GM23338 (cell line): ENCODE results near the gene KRT84. TPM values are rescaled to one million over a fixed set of nuclear protein-coding genes. Genes with fewer than 3 reads are reported as not detected.

ENCODE experiments used
- ATAC-seq: fragments of 200-7000 bp; cut with Tn5 transposase; 3 replicates; pipeline ENCODE4 v1.9.1; 2020
- DNase-seq: peaks from one replicate; pipeline ENCODE4 v3.0.0-alpha.2; 2015; ENCODE audit warnings: low spot score
- H2AFZ ChIP-seq: fragments of 200-600 bp; sonication (generic); 2 replicates; pipeline ENCODE4 v1.8.0; 2016; ENCODE audit warnings: antibody characterized with exemption, mild to moderate bottlenecking, moderate library complexity
- H3F3A ChIP-seq: fragments of 200-600 bp; sonication (generic); replicated peaks from 2 replicates; pipeline ENCODE4 v1.8.0; 2017; ENCODE audit warnings: antibody characterized with exemption, mixed run types, low read depth
- H3K27ac ChIP-seq: fragments of 200-600 bp; sonication (generic); 2 replicates; pipeline ENCODE4 v1.6.1; 2016; ENCODE audit warnings: low read depth
- H3K27me3 ChIP-seq: fragments of 200-600 bp; sonication (generic); 2 replicates; pipeline ENCODE4 v1.8.0; 2016; ENCODE audit warnings: mild to moderate bottlenecking, mixed run types, moderate library complexity; ENCODE audit not compliant: insufficient read depth
- H3K36me3 ChIP-seq: fragments of 200-600 bp; sonication (generic); 2 replicates; pipeline ENCODE4 v1.8.0; 2016; ENCODE audit warnings: mild to moderate bottlenecking; ENCODE audit not compliant: insufficient read depth
- H3K4me1 ChIP-seq: fragments of 200-600 bp; sonication (generic); 2 replicates; pipeline ENCODE4 v1.8.0; 2016; ENCODE audit warnings: mild to moderate bottlenecking, moderate library complexity; ENCODE audit not compliant: insufficient read depth
- H3K4me2 ChIP-seq: fragments of 200-600 bp; sonication (generic); 2 replicates; pipeline ENCODE4 v1.7.1; 2017; ENCODE audit warnings: mixed run types
- H3K4me3 ChIP-seq: fragments of 200-600 bp; sonication (generic); 2 replicates; pipeline ENCODE4 v1.6.1; 2016; ENCODE audit warnings: mixed run types
- H3K79me2 ChIP-seq: fragments of 200-600 bp; sonication (generic); replicated peaks from 2 replicates; pipeline ENCODE4 v1.8.0; 2017; ENCODE audit warnings: mild to moderate bottlenecking; ENCODE audit not compliant: insufficient read depth
- H3K9me2 ChIP-seq: fragments of 200-600 bp; sonication (generic); 2 replicates; pipeline ENCODE4 v1.8.0; 2017; ENCODE audit not compliant: insufficient read depth
- H4K20me1 ChIP-seq: fragments of 200-600 bp; sonication (generic); replicated peaks from 2 replicates; pipeline ENCODE4 v1.8.0; 2017; ENCODE audit warnings: mild to moderate bottlenecking; ENCODE audit not compliant: insufficient read depth
- H3K27ac Mint-ChIP-seq: 2 replicates; pipeline ENCODE4 v1.8.0; 2020; ENCODE audit warnings: inconsistent platforms, mild to moderate bottlenecking, moderate library complexity, mixed read lengths
- H3K27me3 Mint-ChIP-seq: 3 replicates; pipeline ENCODE4 v1.8.0; 2022; ENCODE audit warnings: low read depth, mild to moderate bottlenecking, moderate library complexity, mixed read lengths, inconsistent platforms; ENCODE audit not compliant: insufficient read depth, poor library complexity
- H3K36me3 Mint-ChIP-seq: 3 replicates; pipeline ENCODE4 v1.8.0; 2021; ENCODE audit warnings: low read depth, mild to moderate bottlenecking, inconsistent platforms, moderate library complexity, mixed read lengths
- H3K4me1 Mint-ChIP-seq: 3 replicates; pipeline ENCODE4 v1.8.0; 2020; ENCODE audit warnings: mild to moderate bottlenecking, inconsistent platforms, mixed read lengths
- H3K4me3 Mint-ChIP-seq: 3 replicates; pipeline ENCODE4 v1.8.0; 2021; ENCODE audit warnings: moderate library complexity, mild to moderate bottlenecking, inconsistent platforms, mixed read lengths
- H3K9me3 Mint-ChIP-seq: 3 replicates; pipeline ENCODE4 v1.8.0; 2020; ENCODE audit warnings: moderate library complexity, mild to moderate bottlenecking, inconsistent platforms, mixed read lengths
- CTCF ChIP-seq, 2 experiments: fragments of 200-600 bp in 1 of 2; sonication (generic) in 1 of 2; conservative IDR thresholded peaks; 2 replicates each; pipeline versions ENCODE4 v1.5.1 to v1.6.1; 2016 to 2017; ENCODE audit warnings: antibody characterized with exemption in 2 of 2, low read depth in 2 of 2, mild to moderate bottlenecking in 2 of 2, moderate library complexity in 1 of 2
- ETS1 ChIP-seq: IDR thresholded peaks from 2 replicates; pipeline ENCODE4 v1.6.1; 2016; ENCODE audit warnings: antibody characterized with exemption
- EZH2 ChIP-seq: fragments of 200-600 bp; sonication (generic); IDR thresholded peaks from one replicate; pipeline ENCODE4 v1.8.0; 2017; ENCODE audit warnings: antibody characterized with exemption, mild to moderate bottlenecking, low read depth; ENCODE audit not compliant: unreplicated experiment
- EZH2phosphoT487 ChIP-seq: fragments of 200-600 bp; sonication (generic); IDR thresholded peaks from one replicate; pipeline ENCODE4 v1.8.1; 2018; ENCODE audit warnings: antibody characterized with exemption; ENCODE audit not compliant: unreplicated experiment
- JUNB ChIP-seq: IDR thresholded peaks from one replicate; pipeline ENCODE4 v1.6.1; 2016; ENCODE audit warnings: antibody characterized with exemption; ENCODE audit not compliant: unreplicated experiment
- NANOG ChIP-seq: IDR thresholded peaks from 2 replicates; pipeline ENCODE4 v1.6.1; 2016; ENCODE audit warnings: antibody characterized with exemption, borderline replicate concordance
- REST ChIP-seq: IDR thresholded peaks from one replicate; pipeline ENCODE4 v1.6.1; 2018; ENCODE audit warnings: antibody characterized with exemption; ENCODE audit not compliant: unreplicated experiment
- STAT1 ChIP-seq: IDR thresholded peaks from one replicate; pipeline ENCODE4 v1.6.1; 2016; ENCODE audit warnings: antibody characterized with exemption; ENCODE audit not compliant: unreplicated experiment
- ZNF114 ChIP-seq: fragments of 250-450 bp; sonication (Bioruptor Pico); IDR thresholded peaks from 2 replicates; pipeline ENCODE4 v1.5.0; 2020; ENCODE audit warnings: mild to moderate bottlenecking, moderate library complexity
- ZNF331 ChIP-seq: fragments of 250-450 bp; sonication (Bioruptor Pico); IDR thresholded peaks from 2 replicates; pipeline ENCODE4 v1.5.0; 2020; ENCODE audit warnings: low read depth, mild to moderate bottlenecking, moderate library complexity
- ZNF462 ChIP-seq: fragments of 250-450 bp; sonication (Bioruptor Pico); IDR thresholded peaks from 2 replicates; pipeline ENCODE4 v1.5.0; 2020; ENCODE audit warnings: mild to moderate bottlenecking, moderate library complexity
- polyA plus RNA-seq: library from polyadenylated mRNA; unstranded; fragments of >200 nt; fragmentation: Nextera tagmentation; extraction: Ambion mirVana; gene quantifications from 2 replicates; pipeline ENCODE4 v1.2.1, GENCODE V29; 2016
- total RNA-seq: library from RNA; depleted of rRNA; stranded (reverse); fragments of >200 nt; shearing (Covaris generic); gene quantifications from 2 replicates; pipeline ENCODE4 v1.2.3, GENCODE V29; 2014

The KRT84 gene
- total and polyA plus RNA-seq, 2 experiments from 2014 or later = not detected

- TF ChIP-seq ZNF114 = no peak
- no peak for TF ChIP-seq EZH2phosphoT487
- TF ChIP-seq ETS1 = no peak
- TF ChIP-seq ZNF331 (CRISPR knock-in tag) = no peak
- TF ChIP-seq STAT1 = no peak
These were observed 32.3 kb upstream of the KRT84 start (continued) for GRCh38 chr12:52417740-52418139.

- Mint-ChIP-seq H3K27me3 (peaks cover 2% of the 10 kb centered on the region), H3K4me1 (peaks cover 4% of the 10 kb centered on the region; the same call in 1 of the 3 replicates)
- ATAC-seq = no peak
- TF ChIP-seq ZNF114 (no peak), NANOG (no peak), JUNB (no peak), ZNF462 (CRISPR knock-in tag) (no peak), EZH2phosphoT487 (no peak), EZH2 (no peak), REST (no peak), STAT1 (no peak), ETS1 (no peak), CTCF (conservative IDR thresholded peaks at IDR 0.05; ENCODE audit: low read depth in 2 of 2) (no peak)
These were observed 31.3 kb upstream of the KRT84 start for GRCh38 chr12:52416795-52417194.

More at GRCh38 chr12:52416795-52417194, 31.3 kb upstream of the KRT84 start:
- Histone ChIP-seq H4K20me1 (no peaks in the 10 kb centered on the region), H3K9me2 (0 out of 2 replicates have a peak, but pooled peaks cover 3% of the 10 kb centered on the region), H3K27me3 (no peaks in the 10 kb centered on the region), H3K4me3 (no peak overlapping the region), H3K36me3 (no peaks in the 10 kb centered on the region), H3K79me2 (no peaks in the 10 kb centered on the region), H3K4me1 (no peaks in the 10 kb centered on the region), H3K4me2 (no peak overlapping the region), H3F3A (no peaks in the 10 kb centered on the region), H3K27ac (no peak overlapping the region), H2AFZ (no peak overlapping the region)
- Mint-ChIP-seq H3K4me3 (no peak overlapping the region), H3K27ac (no peak overlapping the region), H3K36me3 (no peaks in the 10 kb centered on the region), H3K9me3 (no peaks in the 10 kb centered on the region; the same call in 2 of the 3 replicates)
- no peak for DNase-seq
